Adrenal gland (tissue), 5 donors: ENCODE data around the gene CCDC146.

Experiments used
- POLR2A ChIP-seq, 2 donors: fragments of 450-650 bp; IDR thresholded peaks; one replicate each; pipeline ENCODE4 v1.6.1; 2017; ENCODE audit warnings: antibody characterized with exemption in 2 of 2, mild to moderate bottlenecking in 2 of 2, moderate library complexity in 1 of 2
- TF ChIP-seq, protein P1 (sequence below), 6 experiments: fragments of 450-650 bp in 4 of 6; fragments of 200-600 bp in 2 of 6; sonication (generic) in 1 of 6; IDR thresholded peaks; 1 replicate in 5 of 6; 2 replicates in 1 of 6; pipeline versions ENCODE4 v1.5.1 to v1.8.0; 2016 to 2021; ENCODE audit warnings: antibody characterized with exemption in 6 of 6, mild to moderate bottlenecking in 2 of 6, moderate library complexity in 1 of 6
- donor health status: DM: no; HTN: no; CAD: no.

DNA sequence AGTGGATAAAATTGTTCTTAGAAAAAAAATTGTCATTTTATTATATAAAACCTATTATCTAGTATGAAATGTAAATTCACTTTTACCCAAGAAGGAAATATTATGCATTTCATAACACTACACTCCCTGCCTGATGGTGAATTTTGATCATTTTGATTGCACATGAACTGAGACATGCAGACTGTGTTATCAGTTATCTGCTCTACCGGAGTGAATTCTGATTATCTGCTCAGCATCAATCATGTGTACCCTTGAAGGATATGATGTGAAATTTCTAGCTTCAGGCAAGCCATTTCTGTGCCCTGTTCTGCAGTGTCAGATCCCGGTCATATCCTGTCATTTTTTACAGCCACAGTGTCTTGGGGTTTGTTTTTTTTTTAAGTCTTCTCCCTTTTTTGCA lies 162.2 kb downstream of the CCDC146 start:
- TF ChIP-seq, protein P1, sequence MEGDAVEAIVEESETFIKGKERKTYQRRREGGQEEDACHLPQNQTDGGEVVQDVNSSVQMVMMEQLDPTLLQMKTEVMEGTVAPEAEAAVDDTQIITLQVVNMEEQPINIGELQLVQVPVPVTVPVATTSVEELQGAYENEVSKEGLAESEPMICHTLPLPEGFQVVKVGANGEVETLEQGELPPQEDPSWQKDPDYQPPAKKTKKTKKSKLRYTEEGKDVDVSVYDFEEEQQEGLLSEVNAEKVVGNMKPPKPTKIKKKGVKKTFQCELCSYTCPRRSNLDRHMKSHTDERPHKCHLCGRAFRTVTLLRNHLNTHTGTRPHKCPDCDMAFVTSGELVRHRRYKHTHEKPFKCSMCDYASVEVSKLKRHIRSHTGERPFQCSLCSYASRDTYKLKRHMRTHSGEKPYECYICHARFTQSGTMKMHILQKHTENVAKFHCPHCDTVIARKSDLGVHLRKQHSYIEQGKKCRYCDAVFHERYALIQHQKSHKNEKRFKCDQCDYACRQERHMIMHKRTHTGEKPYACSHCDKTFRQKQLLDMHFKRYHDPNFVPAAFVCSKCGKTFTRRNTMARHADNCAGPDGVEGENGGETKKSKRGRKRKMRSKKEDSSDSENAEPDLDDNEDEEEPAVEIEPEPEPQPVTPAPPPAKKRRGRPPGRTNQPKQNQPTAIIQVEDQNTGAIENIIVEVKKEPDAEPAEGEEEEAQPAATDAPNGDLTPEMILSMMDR (IDR thresholded peaks at IDR 0.05), result no peak
- TF ChIP-seq POLR2A (IDR thresholded peaks at IDR 0.05), result no peak
